WERI-Rb-1 (cell line): ENCODE data around the gene ADGRG3.

ENCODE experiments used
- DNase-seq: peaks from one replicate; pipeline ENCODE4 v3.0.0-alpha.2; 2020
- H3K27ac ChIP-seq: fragments of 250-450 bp; sonication (Bioruptor Pico); 2 replicates; pipeline ENCODE4 v1.5.1; 2020; ENCODE audit warnings: mild to moderate bottlenecking, moderate library complexity
- H3K27me3 ChIP-seq: fragments of 250-450 bp; sonication (Bioruptor Pico); 2 replicates; pipeline ENCODE4 v1.5.1; 2021; ENCODE audit warnings: mild to moderate bottlenecking, low read depth, moderate library complexity; ENCODE audit not compliant: insufficient read depth, severe bottlenecking
- H3K36me3 ChIP-seq: fragments of 250-450 bp; sonication (Bioruptor Pico); 2 replicates; pipeline ENCODE4 v1.5.1; 2020; ENCODE audit warnings: mild to moderate bottlenecking, moderate library complexity
- H3K4me3 ChIP-seq: 2 replicates; pipeline ENCODE4 v1.5.1; 2011; ENCODE audit warnings: low read depth, mild to moderate bottlenecking, control low read depth, low read length
- H3K9me3 ChIP-seq: fragments of 250-450 bp; sonication (Bioruptor Pico); 2 replicates; pipeline ENCODE4 v1.5.1; 2021; ENCODE audit warnings: mild to moderate bottlenecking, moderate library complexity; ENCODE audit not compliant: severe bottlenecking
- TF ChIP-seq, protein P1 (sequence below): IDR thresholded peaks from 2 replicates; pipeline ENCODE4 v1.5.1; 2011; ENCODE audit warnings: low read depth, mild to moderate bottlenecking, control low read depth, inconsistent platforms, low read length

The ADGRG3 gene

DNA sequence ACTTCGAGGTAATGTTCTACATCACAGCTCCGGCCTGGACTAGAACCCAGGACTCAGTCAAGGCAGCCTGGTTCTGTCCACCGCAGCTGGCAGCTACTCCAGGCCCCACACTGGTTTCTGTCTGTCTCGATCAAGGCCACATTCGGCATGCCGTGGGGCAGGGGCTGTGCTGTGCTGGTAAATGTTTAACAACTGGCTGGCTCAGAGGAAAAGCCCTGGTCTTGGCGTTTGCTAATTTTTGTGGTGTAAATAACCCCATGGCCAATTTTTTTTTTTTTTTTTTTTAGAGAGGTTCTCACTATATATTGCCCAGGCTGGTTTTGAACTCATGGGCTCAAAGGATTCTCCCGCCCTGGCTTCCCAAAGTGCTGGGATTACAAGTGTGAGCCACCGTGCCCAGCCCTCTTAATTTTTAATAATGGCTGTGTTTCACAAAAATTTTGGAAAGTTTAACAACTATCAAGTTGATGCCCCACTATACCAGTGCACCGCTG lies 26.2 kb downstream of the ADGRG3 start:
- Histone ChIP-seq H3K9me3 (no peaks in the 10 kb centered on the region), H3K27me3 (no peaks in the 10 kb centered on the region), H3K4me3 (no peak overlapping the region), H3K36me3 (no peaks in the 10 kb centered on the region), H3K27ac (no peak overlapping the region; the same call in 1 of the 2 replicates)
- DNase-seq = no peak
- TF ChIP-seq, protein P1, sequence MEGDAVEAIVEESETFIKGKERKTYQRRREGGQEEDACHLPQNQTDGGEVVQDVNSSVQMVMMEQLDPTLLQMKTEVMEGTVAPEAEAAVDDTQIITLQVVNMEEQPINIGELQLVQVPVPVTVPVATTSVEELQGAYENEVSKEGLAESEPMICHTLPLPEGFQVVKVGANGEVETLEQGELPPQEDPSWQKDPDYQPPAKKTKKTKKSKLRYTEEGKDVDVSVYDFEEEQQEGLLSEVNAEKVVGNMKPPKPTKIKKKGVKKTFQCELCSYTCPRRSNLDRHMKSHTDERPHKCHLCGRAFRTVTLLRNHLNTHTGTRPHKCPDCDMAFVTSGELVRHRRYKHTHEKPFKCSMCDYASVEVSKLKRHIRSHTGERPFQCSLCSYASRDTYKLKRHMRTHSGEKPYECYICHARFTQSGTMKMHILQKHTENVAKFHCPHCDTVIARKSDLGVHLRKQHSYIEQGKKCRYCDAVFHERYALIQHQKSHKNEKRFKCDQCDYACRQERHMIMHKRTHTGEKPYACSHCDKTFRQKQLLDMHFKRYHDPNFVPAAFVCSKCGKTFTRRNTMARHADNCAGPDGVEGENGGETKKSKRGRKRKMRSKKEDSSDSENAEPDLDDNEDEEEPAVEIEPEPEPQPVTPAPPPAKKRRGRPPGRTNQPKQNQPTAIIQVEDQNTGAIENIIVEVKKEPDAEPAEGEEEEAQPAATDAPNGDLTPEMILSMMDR = no peak

DNA sequence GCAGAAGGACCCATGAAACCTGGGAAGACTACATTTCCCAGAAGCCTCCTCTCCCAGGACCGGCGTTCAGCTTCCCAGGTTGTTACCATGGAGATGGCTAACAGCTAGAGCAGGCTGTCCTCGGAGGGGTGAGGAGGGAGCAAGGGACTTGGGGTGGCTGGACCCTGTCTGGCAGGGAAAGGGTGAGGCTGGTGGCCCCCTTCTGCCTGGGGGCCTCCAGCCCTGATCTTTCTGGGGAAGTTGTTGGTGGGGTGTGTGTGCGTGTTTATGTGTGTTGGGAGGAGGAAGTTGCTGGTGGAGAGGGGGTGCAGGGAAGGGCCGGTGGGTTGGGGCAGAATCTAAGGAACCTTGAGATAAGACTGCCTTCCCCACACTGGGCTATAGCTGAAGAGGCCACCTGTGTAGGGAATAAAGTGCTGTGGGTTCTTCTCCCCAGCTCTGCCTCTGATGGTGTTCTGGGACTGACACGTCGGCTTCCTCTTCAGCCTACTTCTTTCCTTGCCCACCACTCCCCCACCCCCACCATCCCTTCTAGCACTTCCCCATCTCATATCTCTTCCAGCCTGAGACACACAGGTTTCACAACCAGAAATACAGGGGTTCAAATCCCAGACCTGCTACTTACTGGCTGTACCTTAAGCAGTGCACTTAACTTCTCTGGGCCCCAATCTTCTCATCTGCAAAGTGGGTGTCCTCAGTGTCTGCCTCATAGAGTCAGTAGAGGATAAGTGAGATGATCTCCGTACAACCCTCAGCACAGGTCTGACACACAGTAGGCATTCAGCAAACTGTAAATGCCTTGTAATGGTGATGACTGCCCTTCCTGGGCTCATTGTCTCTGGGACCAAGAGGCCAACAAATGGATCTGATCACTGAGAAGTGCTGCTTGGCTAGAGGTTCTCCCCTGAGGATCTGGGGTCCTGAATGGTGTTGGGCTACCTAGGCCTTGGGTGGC lies 26.9 kb downstream of the ADGRG3 start, which contains the start of gene DRC7:
DRC7 (plus strand) TSS at position 82 of the 955 bp plus-strand sequence. CDS start 3,144 bp downstream, outside the sequence.
- TF ChIP-seq, protein P1 = no peak
- Histone ChIP-seq H3K4me3 (no peak within 1 kb of the TSS; the same call in 1 of the 2 replicates), H3K9me3 (no peaks in the 10 kb centered on the region), H3K36me3 (no peaks in the 10 kb centered on the region), H3K27ac (no peak within 1 kb of the TSS; the same call in 1 of the 2 replicates), H3K27me3 (no peaks in the 10 kb centered on the region)
- DNase-seq = peak; percentile 70

DNA sequence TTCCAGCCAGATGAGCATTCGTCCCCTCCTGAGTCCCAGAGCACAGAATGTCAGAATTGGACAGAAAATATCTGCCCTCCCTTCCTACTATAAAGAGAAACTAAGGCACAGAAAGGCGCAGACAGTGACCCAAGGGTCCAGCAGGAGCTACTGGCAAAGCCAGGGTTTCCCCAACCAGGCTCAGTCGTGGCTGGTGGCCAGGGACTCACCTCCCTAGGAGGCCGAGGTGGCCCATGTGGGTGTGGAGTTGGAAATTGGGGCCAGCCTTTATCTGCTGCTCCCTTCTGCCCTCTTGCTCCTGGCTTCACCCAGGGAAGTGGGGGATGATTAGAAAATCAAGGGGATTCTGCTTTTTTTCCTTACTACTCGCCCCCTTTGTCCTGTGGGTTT lies 27.6 kb downstream of the ADGRG3 start:
- no peaks in the 10 kb centered on the region for H3K9me3 ChIP-seq
- no peaks in the 10 kb centered on the region for H3K27me3 ChIP-seq
- H3K36me3 ChIP-seq = no peaks in the 10 kb centered on the region
- TF ChIP-seq, protein P1 = no peak
- DNase-seq = no peak
- H3K4me3 ChIP-seq = no peak overlapping the region
- H3K27ac ChIP-seq = no peak overlapping the region

DNA sequence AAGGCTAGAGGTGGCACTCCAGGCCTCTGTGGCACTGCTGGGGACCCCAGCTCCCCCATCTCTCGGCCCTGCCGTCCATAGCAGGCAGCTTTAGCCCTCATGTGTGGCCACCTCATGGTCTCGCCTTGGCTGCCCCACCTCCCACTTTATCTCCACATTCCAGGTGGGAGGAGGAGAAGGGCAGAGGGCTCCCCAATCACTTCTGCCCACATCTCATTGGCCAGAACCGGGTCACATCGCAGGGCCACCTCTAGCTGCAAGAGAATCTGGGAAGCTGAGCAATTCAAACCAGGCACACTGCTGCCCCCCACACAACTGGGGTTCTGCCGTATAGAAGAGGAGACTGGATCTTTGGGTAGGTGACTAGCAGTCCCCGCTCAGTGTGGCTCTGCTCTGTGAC lies 28.1 kb downstream of the ADGRG3 start:
- TF ChIP-seq, protein P1 = no peak
- no peak overlapping the region for H3K27ac ChIP-seq
- no peak overlapping the region for H3K4me3 ChIP-seq
- no peak for DNase-seq
- no peaks in the 10 kb centered on the region for H3K27me3 ChIP-seq
- no peaks in the 10 kb centered on the region for H3K36me3 ChIP-seq
- no peaks in the 10 kb centered on the region for H3K9me3 ChIP-seq

DNA sequence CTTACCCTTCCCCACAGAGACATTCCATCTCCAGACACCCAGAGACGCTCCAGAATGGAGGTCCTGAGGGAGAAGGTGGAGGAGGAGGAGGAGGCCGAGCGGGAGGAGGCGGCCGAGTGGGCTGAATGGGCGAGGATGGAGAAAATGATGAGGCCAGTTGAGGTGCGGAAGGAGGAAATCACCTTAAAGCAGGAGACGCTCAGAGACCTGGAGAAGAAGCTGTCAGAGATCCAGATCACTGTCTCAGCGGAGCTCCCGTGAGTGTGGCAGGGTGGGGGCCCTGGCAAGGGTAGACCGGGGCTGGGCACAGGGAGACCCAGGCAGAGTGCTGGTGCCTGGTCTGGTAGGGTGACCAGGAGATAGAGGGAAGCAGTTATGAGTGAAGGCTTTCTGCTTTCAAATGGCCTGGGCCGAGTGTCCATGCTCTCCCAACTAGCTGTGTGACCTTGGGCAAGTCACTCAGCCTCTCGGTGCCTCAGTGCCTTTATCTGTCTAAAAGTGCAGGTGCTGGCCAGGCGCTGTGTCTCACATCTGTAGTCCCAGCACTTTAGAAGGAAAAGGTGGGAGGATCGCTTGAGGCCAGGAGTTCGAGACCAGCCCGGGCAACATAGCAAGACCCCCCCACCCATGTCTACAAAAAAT lies 29.9 kb downstream of the ADGRG3 start:
- DNase-seq = no peak
- Histone ChIP-seq H3K36me3 (no peaks in the 10 kb centered on the region), H3K27me3 (no peaks in the 10 kb centered on the region), H3K27ac (no peak overlapping the region), H3K9me3 (no peaks in the 10 kb centered on the region), H3K4me3 (no peak overlapping the region)
- TF ChIP-seq, protein P1 = no peak
